Epithelial cell of proximal tubule (primary cell): ENCODE data around the gene L3MBTL4. TPM values are rescaled to one million over a fixed set of nuclear protein-coding genes. Genes with fewer than 3 reads are reported as not detected.
"Not testable (repeated sequence)": the region's sequence is repeated elsewhere in the genome, so short reads cannot be mapped to it uniquely, and the experiment has no call there.

Source experiments
- DNase-seq: peaks from one replicate; pipeline ENCODE4 v3.0.0-alpha.2; 2011; ENCODE audit warnings: low read depth
- H3K4me3 ChIP-seq: 2 replicates; pipeline ENCODE4 v1.5.1; 2011; ENCODE audit warnings: low read depth, mild to moderate bottlenecking, low read length
- CTCF ChIP-seq: conservative IDR thresholded peaks from 2 replicates; pipeline ENCODE4 v1.5.1; 2012; ENCODE audit warnings: low read depth, mild to moderate bottlenecking, low read length
- total RNA-seq: library from RNA; depleted of rRNA; stranded (reverse); fragments of >200 nt; gene quantifications from 2 replicates; pipeline ENCODE4 v1.2.3, GENCODE V29; 2015

L3MBTL4 gene
- total RNA-seq, 1 donor from 2014 or later, result 4.0 TPM

DNA sequence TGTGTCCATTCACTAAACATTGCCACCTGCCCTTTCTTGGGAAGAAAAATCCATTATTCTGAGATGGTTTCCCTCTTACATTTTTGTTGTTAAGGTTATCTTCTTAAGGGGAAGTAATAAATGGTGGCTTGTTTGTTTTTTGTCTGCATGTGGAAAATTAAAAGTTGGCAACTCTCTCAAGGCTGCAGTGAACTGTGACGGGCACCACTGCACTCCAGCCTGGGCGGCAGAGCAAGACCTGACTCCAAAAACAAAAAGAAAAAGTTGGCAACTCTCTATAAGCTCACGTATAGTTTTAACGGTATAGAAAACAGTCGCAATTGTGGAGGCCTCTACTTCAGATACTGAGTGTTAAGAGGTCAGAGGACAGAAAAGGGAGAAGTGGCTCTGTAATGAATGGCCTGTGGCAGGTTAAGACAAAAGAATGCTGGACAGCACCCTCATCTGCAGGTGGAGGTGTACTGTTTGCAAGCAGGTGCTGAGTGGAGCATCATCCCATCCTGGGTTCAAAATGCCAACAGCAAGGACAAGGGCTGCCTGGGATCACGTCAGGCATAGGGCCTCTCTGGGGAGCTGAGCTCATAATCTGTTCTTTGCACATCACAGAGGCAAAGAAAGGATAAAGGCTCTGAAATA, 16.7 kb downstream of the L3MBTL4 start:
- no peak for TF ChIP-seq CTCF
- no peak overlapping the region for H3K4me3 ChIP-seq
- DNase-seq, result no peak

DNA sequence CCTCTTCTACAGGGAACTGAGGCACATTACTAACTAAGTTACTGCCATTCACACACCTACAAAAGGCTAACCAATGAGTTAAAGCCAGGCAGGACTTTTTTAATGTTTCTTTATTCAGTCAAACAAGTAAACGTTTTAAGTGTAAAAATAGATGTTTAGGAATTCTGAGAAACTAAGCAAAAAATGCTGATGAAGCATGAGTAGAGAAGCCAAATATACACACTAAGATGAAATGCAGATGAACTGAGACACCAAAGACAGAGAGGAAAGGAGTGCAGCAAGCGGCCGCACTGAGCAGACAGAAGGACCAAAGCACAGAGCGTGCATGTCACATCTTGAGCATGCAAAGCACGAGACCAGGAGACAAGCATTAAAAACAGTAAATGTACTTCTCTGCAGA, 17.9 kb downstream of the L3MBTL4 start:
- H3K4me3 ChIP-seq, result no peak overlapping the region
- TF ChIP-seq CTCF, result no peak
- no peak for DNase-seq

DNA sequence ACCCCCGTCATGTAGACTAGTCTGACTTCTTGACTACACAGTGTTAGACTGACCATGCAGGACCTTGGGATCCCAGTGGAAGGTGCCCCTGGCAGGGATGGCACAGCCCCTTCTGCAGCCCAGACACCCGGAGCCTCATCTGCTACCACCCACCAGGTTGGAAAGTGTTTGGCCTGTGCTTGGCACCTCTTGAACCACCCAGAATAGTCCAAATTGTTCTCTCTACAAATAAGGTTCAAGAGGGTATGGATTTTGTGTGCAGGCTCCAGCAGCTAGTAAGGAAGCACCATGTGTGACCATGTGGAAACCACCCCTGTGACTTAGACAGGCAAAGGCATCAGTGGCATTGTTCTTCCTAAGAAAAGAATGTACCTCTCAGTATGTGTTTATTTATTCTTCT, 18.4 kb downstream of the L3MBTL4 start:
- DNase-seq, result no peak
- TF ChIP-seq CTCF, result no peak
- no peak overlapping the region for H3K4me3 ChIP-seq

DNA sequence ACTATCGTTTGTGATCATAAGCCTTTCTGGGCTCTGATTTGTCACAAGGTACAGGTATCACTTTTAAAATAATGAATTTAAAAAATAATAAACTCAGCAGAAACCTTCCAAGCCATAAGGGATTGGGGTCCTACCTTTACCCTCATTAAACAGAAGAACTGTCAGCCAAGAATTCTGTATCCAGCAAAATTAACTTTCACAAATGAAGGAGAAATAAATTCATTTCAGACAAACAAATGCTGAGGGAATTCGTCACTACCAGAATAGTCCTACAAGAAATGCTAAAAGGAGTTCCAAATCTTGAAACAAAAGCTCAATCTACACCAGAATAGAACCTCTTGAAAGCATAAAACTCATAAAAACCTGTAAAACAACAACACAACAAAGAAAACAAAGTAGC, 25.7 kb downstream of the L3MBTL4 start:
- no peak for TF ChIP-seq CTCF
- DNase-seq, result no peak
- H3K4me3 ChIP-seq, result no peak overlapping the region

GRCh38 chr18:6382963-6383362, 31.7 kb downstream of the L3MBTL4 start:
- no peak for DNase-seq
- TF ChIP-seq CTCF, result no peak
- no peak overlapping the region for H3K4me3 ChIP-seq

DNA sequence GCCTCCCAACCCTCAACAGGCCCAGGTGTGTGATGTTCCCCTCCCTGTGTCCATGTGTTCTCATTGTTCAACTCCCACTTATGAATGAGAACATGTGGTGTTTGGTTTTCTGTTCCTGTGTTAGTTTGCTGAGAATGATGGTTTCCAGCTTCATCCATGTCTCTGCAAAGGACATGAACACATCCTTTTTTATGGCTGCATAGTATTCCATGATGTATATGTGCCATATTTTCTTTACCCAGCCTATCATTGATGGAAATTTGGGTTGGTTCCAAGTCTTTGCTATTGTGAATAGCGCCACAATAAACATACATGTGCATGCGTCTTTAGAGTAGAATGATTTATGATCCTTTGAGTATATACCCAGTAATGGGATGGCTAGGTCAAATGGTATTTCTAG, 37.2 kb downstream of the L3MBTL4 start:
- H3K4me3 ChIP-seq, DNase-seq: not testable (repeated sequence)

GRCh38 chr18:6376433-6377229, 38.1 kb downstream of the L3MBTL4 start:
- H3K4me3 ChIP-seq, result no peak overlapping the region
- DNase-seq, result no peak
- no peak for TF ChIP-seq CTCF
